HL-60 (cell line): ENCODE results near the gene CFAP74.
A peak's percentile ranks its signal among the peaks of the same experiment; 100 is the strongest.

ENCODE experiments used
- DNase-seq, 2 experiments: peaks; one replicate each; pipeline ENCODE4 v3.0.0-alpha.2; 2010 to 2020; ENCODE audit warnings: low read depth in 1 of 2, low spot score in 1 of 2
- H3K27ac ChIP-seq: fragments of 250-450 bp; sonication (Bioruptor Pico); replicated peaks from 2 replicates; pipeline ENCODE4 v1.5.1; 2020; ENCODE audit warnings: mild to moderate bottlenecking, moderate library complexity
- H3K27me3 ChIP-seq: fragments of 250-450 bp; sonication (Bioruptor Pico); 2 replicates; pipeline ENCODE4 v1.5.1; 2021; ENCODE audit warnings: mild to moderate bottlenecking, moderate library complexity; ENCODE audit not compliant: insufficient read depth, poor library complexity, severe bottlenecking
- H3K4me3 ChIP-seq: replicated peaks from 2 replicates; pipeline ENCODE4 v1.5.1; 2011; ENCODE audit warnings: mild to moderate bottlenecking, control low read depth, low read length; ENCODE audit not compliant: insufficient read depth
- GABPA ChIP-seq: IDR thresholded peaks from 2 replicates; pipeline ENCODE4 v1.6.1; 2012; ENCODE audit warnings: low read depth
- POLR2AphosphoS5 ChIP-seq: IDR thresholded peaks from 2 replicates; pipeline ENCODE4 v1.6.1; 2012; ENCODE audit warnings: low read depth
- SPI1 ChIP-seq: IDR thresholded peaks from 2 replicates; pipeline ENCODE4 v1.6.1; 2012; ENCODE audit warnings: low read depth, mild to moderate bottlenecking, borderline replicate concordance
- TF ChIP-seq, protein P1 (sequence below): IDR thresholded peaks from one replicate; pipeline ENCODE4 v1.5.1; 2011; ENCODE audit warnings: low read length, control low read depth, inconsistent platforms; ENCODE audit not compliant: insufficient read depth
- TF ChIP-seq, protein P2 (sequence below): IDR thresholded peaks from 2 replicates; pipeline ENCODE4 v1.6.1; 2012; ENCODE audit warnings: low read depth; ENCODE audit not compliant: insufficient replicate concordance

Gene CFAP74

DNA sequence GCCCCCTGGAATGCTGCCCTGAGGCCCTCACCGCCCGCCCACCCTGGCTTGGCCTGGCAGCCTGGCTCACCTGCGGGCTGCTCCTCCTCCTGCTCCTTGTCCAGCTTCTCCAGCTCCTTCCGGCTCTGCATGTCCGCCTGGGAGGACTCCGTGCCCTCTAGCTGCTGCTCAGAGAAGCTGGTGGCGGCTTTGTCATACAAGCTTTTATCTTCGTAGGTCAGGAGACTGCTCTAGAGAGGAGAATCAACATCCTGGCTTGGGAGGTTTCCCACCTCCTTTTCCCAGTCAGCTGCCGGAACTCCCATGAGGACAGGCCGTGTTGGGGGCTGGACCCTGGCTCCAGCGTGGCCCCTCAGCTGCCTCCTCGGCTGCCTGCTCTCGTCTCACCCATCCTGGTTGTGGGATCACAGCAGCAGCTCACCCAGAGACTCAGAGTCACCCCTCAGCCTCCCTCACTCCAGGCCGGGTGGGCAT is 47.9 kb downstream of the CFAP74 start:
- Histone ChIP-seq H3K27me3 (peaks cover 4% of the 10 kb centered on the region), H3K4me3 (no peak overlapping the region), H3K27ac (no peak overlapping the region)
- TF ChIP-seq POLR2AphosphoS5 (no peak), GABPA (no peak), SPI1 (no peak)
- TF ChIP-seq, protein P1, sequence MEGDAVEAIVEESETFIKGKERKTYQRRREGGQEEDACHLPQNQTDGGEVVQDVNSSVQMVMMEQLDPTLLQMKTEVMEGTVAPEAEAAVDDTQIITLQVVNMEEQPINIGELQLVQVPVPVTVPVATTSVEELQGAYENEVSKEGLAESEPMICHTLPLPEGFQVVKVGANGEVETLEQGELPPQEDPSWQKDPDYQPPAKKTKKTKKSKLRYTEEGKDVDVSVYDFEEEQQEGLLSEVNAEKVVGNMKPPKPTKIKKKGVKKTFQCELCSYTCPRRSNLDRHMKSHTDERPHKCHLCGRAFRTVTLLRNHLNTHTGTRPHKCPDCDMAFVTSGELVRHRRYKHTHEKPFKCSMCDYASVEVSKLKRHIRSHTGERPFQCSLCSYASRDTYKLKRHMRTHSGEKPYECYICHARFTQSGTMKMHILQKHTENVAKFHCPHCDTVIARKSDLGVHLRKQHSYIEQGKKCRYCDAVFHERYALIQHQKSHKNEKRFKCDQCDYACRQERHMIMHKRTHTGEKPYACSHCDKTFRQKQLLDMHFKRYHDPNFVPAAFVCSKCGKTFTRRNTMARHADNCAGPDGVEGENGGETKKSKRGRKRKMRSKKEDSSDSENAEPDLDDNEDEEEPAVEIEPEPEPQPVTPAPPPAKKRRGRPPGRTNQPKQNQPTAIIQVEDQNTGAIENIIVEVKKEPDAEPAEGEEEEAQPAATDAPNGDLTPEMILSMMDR, result no peak
- TF ChIP-seq, protein P2, sequence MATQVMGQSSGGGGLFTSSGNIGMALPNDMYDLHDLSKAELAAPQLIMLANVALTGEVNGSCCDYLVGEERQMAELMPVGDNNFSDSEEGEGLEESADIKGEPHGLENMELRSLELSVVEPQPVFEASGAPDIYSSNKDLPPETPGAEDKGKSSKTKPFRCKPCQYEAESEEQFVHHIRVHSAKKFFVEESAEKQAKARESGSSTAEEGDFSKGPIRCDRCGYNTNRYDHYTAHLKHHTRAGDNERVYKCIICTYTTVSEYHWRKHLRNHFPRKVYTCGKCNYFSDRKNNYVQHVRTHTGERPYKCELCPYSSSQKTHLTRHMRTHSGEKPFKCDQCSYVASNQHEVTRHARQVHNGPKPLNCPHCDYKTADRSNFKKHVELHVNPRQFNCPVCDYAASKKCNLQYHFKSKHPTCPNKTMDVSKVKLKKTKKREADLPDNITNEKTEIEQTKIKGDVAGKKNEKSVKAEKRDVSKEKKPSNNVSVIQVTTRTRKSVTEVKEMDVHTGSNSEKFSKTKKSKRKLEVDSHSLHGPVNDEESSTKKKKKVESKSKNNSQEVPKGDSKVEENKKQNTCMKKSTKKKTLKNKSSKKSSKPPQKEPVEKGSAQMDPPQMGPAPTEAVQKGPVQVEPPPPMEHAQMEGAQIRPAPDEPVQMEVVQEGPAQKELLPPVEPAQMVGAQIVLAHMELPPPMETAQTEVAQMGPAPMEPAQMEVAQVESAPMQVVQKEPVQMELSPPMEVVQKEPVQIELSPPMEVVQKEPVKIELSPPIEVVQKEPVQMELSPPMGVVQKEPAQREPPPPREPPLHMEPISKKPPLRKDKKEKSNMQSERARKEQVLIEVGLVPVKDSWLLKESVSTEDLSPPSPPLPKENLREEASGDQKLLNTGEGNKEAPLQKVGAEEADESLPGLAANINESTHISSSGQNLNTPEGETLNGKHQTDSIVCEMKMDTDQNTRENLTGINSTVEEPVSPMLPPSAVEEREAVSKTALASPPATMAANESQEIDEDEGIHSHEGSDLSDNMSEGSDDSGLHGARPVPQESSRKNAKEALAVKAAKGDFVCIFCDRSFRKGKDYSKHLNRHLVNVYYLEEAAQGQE, result no peak
- no peak for DNase-seq

DNA sequence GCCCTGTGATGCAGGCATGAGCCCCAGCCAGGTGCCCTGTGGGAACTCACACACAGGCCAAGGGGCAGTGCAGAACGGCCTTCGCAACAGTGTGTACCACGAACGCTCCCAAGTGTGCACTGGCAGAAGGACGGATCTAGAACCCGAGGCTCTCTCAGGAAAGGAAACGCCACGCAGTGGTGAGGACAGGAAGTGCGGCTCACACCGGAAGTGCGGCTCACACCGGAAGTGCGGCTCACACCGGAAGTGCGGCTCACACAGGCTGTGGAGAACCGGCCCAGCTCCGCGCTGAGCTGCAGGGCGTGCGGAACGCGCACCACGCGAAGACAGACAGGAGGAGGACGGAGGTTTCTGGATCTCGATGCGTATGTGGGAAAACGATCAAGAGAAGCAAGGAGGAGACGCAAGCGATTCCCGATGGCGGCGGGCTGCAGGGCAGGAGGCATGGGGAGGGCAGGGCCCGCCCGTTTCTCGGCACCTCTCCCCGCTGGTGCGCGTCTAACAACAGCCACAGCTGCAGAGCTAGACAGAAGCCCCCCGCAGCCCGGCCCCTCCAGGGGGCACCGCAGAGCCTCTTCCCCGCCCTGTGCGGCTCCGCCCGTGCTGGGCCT is 48.6 kb downstream of the CFAP74 start:
- TF ChIP-seq, protein P1, result no peak
- TF ChIP-seq, protein P2, result no peak
- TF ChIP-seq POLR2AphosphoS5, result no peak
- peak; percentile 95 for TF ChIP-seq GABPA
- no peak for DNase-seq
- no peak overlapping the region for H3K4me3 ChIP-seq
- peaks cover 4% of the 10 kb centered on the region for H3K27me3 ChIP-seq
- H3K27ac ChIP-seq, result no peak overlapping the region

DNA sequence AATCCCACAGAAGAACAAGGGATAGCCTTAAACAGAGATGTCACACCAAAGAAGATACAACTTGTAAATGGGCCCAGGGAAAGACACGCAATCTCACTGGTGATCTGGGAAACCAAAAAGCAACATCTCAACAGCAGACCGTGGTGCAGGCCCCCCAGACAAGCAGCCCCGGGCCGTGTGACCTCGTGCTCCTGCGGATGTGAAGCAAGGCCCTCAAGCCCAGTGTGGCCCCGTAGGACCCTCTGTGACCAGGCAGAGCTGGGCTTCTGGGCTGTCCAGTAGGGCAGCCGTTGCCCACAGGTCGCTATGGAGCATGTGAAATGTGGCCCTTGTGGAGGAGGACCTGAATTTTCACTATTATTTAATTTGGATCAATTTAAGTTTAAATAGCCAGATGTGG is 49.6 kb downstream of the CFAP74 start:
- no peak for DNase-seq
- no peak for TF ChIP-seq GABPA
- TF ChIP-seq, protein P1, result no peak
- TF ChIP-seq, protein P2, result no peak
- TF ChIP-seq SPI1, result no peak
- TF ChIP-seq POLR2AphosphoS5, result no peak
- Histone ChIP-seq H3K27me3 (peaks cover 4% of the 10 kb centered on the region), H3K4me3 (no peak overlapping the region), H3K27ac (no peak overlapping the region)
